ENCODE results near the gene GMDS. TPM values are rescaled to one million over a fixed set of nuclear protein-coding genes. Genes with fewer than 3 reads are reported as not detected.

The GMDS gene
- total and polyA plus RNA-seq, 4 donors: 7.3 to 28.3 (median 16.1) TPM

DNA sequence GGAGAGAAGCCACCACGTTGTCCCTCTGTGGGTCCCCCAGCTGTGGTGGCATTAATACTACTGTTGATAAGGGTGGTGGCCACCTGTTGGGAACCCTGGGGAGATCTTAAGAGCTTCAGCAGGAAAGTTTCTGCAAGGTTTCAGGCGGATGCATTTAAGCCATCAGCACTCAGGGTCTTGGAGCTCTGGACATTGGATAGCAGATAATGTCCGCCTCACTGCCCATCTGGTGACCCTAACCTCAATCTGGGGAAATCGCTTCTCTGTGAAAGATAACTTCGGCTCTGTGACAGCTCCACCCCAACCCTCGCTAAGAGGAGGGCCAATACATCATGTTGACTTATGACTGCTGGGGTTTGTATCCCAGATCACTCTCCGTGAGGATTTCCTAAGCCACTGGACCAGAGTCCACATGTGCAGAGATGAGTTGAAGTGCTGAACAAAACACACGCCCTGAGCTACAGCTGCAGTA lies 542.8 kb downstream of the GMDS start:
- peaks cover 0 to 3% (median 0%) of the 10 kb centered on the region in 5 donors for H3K4me1 ChIP-seq (ENCODE audit: control insufficient read depth in 5 of 5, insufficient read depth in 5 of 5, low read length in 5 of 5)
- WGBS, 2 donors: 80 to 82% methylated on average over 8 of the region's 8 CpGs
- TF ChIP-seq, protein P1, sequence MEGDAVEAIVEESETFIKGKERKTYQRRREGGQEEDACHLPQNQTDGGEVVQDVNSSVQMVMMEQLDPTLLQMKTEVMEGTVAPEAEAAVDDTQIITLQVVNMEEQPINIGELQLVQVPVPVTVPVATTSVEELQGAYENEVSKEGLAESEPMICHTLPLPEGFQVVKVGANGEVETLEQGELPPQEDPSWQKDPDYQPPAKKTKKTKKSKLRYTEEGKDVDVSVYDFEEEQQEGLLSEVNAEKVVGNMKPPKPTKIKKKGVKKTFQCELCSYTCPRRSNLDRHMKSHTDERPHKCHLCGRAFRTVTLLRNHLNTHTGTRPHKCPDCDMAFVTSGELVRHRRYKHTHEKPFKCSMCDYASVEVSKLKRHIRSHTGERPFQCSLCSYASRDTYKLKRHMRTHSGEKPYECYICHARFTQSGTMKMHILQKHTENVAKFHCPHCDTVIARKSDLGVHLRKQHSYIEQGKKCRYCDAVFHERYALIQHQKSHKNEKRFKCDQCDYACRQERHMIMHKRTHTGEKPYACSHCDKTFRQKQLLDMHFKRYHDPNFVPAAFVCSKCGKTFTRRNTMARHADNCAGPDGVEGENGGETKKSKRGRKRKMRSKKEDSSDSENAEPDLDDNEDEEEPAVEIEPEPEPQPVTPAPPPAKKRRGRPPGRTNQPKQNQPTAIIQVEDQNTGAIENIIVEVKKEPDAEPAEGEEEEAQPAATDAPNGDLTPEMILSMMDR (IDR thresholded peaks at IDR 0.05; ENCODE audit: control extremely low read depth, extremely low read depth): no peak
- H3K27ac ChIP-seq (ENCODE audit: low read depth in 1 of 2, low read length in 1 of 2): no peak overlapping the region
- H3K27me3 ChIP-seq (ENCODE audit: control insufficient read depth in 3 of 3, insufficient read depth in 3 of 3, low read length in 2 of 3): peaks cover 0 to 4% (median 2%) of the 10 kb centered on the region in 3 donors
- H3K36me3 ChIP-seq (ENCODE audit: control insufficient read depth in 4 of 4, insufficient read depth in 4 of 4, low read length in 4 of 4): no peaks in the 10 kb centered on the region
- H3K9me3 ChIP-seq (ENCODE audit: control insufficient read depth in 4 of 4, insufficient read depth in 3 of 4, low read length in 3 of 4): no peaks in the 10 kb centered on the region
- ATAC-seq (ENCODE audit: insufficient read depth, low FRiP score) (no peak), DNase-seq (no peak)
- H3K4me3 ChIP-seq: no peak overlapping the region
- H3K9ac ChIP-seq (ENCODE audit: insufficient read depth in 1 of 2, low read length in 2 of 2): no peak overlapping the region

DNA sequence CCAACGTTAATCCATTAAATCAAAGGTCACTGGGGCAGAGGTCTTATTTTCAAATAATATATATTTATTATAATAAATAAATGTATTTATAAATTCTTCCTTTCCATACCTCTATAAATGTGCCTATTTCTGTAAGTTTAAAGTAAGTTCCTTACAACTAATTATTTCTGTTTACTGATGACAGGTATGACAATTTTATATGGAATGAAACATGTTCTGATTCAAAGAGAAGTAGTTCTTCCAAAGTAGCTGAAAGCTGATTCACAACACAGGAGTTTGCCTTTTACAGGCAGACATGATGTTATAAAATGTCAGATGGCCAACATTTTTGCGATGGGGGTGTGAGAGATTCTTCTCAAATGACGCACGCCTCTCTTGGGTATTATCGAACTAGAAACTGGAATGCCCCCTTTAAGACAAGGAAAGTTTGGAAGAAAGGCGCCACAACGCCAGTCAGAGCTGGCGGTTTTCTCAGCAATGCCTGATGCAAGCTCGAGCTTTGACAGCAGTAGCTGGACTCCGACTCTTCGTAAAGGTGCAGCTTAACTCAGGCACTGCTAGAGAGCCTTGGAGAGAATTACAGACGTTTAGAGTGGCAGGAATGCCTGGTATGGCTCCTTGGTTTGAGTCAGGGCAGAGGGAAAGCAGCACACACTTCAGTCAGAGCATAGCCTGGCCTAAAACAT lies 543.6 kb downstream of the GMDS start:
- DNase-seq: no peak
- H3K4me1 ChIP-seq (ENCODE audit: control insufficient read depth in 5 of 5, insufficient read depth in 5 of 5, low read length in 5 of 5): peaks cover 0 to 3% (median 0%) of the 10 kb centered on the region in 5 donors
- no peak overlapping the region for H3K27ac ChIP-seq (ENCODE audit: low read depth in 1 of 2, low read length in 1 of 2)
- TF ChIP-seq, protein P1 (IDR thresholded peaks at IDR 0.05; ENCODE audit: control extremely low read depth, extremely low read depth): no peak
- ATAC-seq (ENCODE audit: insufficient read depth, low FRiP score): no peak
- WGBS, 2 donors: 76 to 83% methylated on average over 12 of the region's 12 CpGs
- no peak overlapping the region for H3K4me3 ChIP-seq
- H3K9me3 ChIP-seq (ENCODE audit: control insufficient read depth in 4 of 4, insufficient read depth in 3 of 4, low read length in 3 of 4): no peaks in the 10 kb centered on the region
- H3K9ac ChIP-seq (ENCODE audit: insufficient read depth in 1 of 2, low read length in 2 of 2): no peak overlapping the region
- peaks cover 0 to 4% (median 2%) of the 10 kb centered on the region in 3 donors for H3K27me3 ChIP-seq (ENCODE audit: control insufficient read depth in 3 of 3, insufficient read depth in 3 of 3, low read length in 2 of 3)
- no peaks in the 10 kb centered on the region for H3K36me3 ChIP-seq (ENCODE audit: control insufficient read depth in 4 of 4, insufficient read depth in 4 of 4, low read length in 4 of 4)

DNA sequence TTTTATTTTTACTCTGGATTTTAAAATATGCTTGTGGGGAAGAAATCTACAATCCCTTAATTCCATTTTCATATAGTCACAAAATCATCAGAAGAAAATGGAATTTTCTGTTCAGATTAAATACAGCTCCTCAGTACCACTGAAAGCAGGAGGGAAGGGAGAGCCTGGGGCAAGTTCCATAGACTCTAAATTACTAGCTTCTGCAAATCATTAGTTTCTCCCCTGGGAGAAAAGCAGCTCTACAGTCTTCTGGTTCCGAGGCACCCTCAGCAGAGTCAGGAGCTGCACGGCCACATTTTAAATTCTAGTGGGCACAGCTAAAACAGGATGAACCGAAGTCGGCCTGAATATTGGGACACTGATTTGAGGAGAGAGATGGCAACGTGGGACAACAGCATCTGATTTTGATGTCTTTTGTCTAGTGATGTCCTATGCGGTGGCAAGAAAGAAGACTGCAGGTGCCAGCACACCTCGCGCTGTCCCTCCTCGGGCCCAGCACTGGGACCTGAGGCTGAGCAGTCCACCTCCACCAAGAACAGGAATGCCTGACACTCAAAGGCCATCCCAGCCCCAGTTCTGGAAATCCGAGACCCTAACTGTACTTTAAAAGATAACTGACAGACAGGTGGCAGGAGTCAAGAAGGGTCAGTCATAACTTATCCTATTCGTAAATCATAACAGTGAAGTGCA lies 545.0 kb downstream of the GMDS start:
- no peaks in the 10 kb centered on the region for H3K9me3 ChIP-seq (ENCODE audit: control insufficient read depth in 4 of 4, insufficient read depth in 3 of 4, low read length in 3 of 4)
- H3K9ac ChIP-seq (ENCODE audit: insufficient read depth in 1 of 2, low read length in 2 of 2): no peak overlapping the region
- no peak overlapping the region for H3K27ac ChIP-seq (ENCODE audit: low read depth in 1 of 2, low read length in 1 of 2)
- ATAC-seq (ENCODE audit: insufficient read depth, low FRiP score): no peak
- TF ChIP-seq, protein P1 (IDR thresholded peaks at IDR 0.05; ENCODE audit: control extremely low read depth, extremely low read depth): no peak
- peaks cover 0 to 3% (median 0%) of the 10 kb centered on the region in 5 donors for H3K4me1 ChIP-seq (ENCODE audit: control insufficient read depth in 5 of 5, insufficient read depth in 5 of 5, low read length in 5 of 5)
- H3K36me3 ChIP-seq (ENCODE audit: control insufficient read depth in 4 of 4, insufficient read depth in 4 of 4, low read length in 4 of 4): no peaks in the 10 kb centered on the region
- 93 to 97% methylated on average over 11 of the region's 11 CpGs for WGBS, 2 donors
- no peak overlapping the region for H3K4me3 ChIP-seq
- DNase-seq: no peak
- peaks cover 0 to 4% (median 2%) of the 10 kb centered on the region in 3 donors for H3K27me3 ChIP-seq (ENCODE audit: control insufficient read depth in 3 of 3, insufficient read depth in 3 of 3, low read length in 2 of 3)

Data from lung (tissue), 12 donors.